Measurements from ENCODE around the gene UNC5CL. TPM values are rescaled to one million over a fixed set of nuclear protein-coding genes. Genes with fewer than 3 reads are reported as not detected.
A peak's percentile ranks its signal among the peaks of the same experiment; 100 is the strongest.

UNC5CL gene
- under 0.01 TPM in 1 of 2 replicates, not detected in the other for total RNA-seq

- DNase-seq (ENCODE audit: insufficient read length, low spot score, missing footprints) = peak; percentile 86
- no peaks in the 10 kb centered on the region for H3K9me3 ChIP-seq (ENCODE audit: low read depth, low read length)
- H3K27ac ChIP-seq (ENCODE audit: low read depth, low read length) = no peak within 1 kb of the TSS
- H3K27me3 ChIP-seq (ENCODE audit: insufficient read depth, low read length) = peaks cover 3% of the 10 kb centered on the region
- no peaks in the 10 kb centered on the region for H4K20me1 ChIP-seq (ENCODE audit: insufficient read depth, low read length)
- no peak within 1 kb of the TSS for H2AFZ ChIP-seq (ENCODE audit: low read length)
- H3K4me3 ChIP-seq (ENCODE audit: insufficient read depth, low read length) = no peak within 1 kb of the TSS
- peak; percentile 79 for TF ChIP-seq CTCF (IDR thresholded peaks at IDR 0.05; ENCODE audit: extremely low read depth, low read depth, low read length)
- H3K4me2 ChIP-seq (ENCODE audit: insufficient read depth, low read length) = no peak within 1 kb of the TSS
- no peaks in the 10 kb centered on the region for H3K36me3 ChIP-seq (ENCODE audit: insufficient read depth, low read length)
- H3K79me2 ChIP-seq (ENCODE audit: insufficient read depth, low read length) = no peaks in the 10 kb centered on the region
- no peaks in the 10 kb centered on the region for H3K4me1 ChIP-seq (ENCODE audit: insufficient read depth, low read length)
Measured at GRCh38 chr6:41039060-41039998, at the start of gene UNC5CL. Gene UNC5CL, minus strand, starts transcription at chr6:41039221. Its CDS starts 4,147 bp downstream, at chr6:41035074.

DNA sequence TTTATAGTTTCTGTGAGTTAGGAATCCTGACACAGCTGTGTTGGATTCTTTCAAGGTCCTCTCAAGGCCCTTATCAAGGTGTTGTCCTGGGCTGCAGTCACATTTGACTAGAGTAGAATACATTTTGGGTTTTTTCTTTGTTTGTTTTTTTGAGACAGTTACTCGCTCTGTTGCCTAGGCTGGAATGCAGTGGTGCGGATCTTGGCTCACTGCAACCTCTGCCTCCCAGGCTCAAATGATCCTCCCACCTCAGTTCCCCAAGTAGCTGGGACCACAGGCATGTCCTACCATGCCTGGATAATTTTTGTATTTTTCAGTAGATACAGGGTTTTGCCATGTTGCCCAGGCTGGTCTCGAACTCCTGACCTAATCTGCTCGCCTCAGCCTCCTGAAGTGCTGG, 49.4 kb upstream of the UNC5CL start:
- H4K20me1 ChIP-seq (ENCODE audit: insufficient read depth, low read length) = no peaks in the 10 kb centered on the region
- peaks cover 43% of the 10 kb centered on the region for H3K36me3 ChIP-seq (ENCODE audit: insufficient read depth, low read length)
- no peak overlapping the region for H2AFZ ChIP-seq (ENCODE audit: low read length)
- peak overlapping the region; percentile 11 for H3K27ac ChIP-seq (ENCODE audit: low read depth, low read length)
- H3K9me3 ChIP-seq (ENCODE audit: low read depth, low read length) = no peaks in the 10 kb centered on the region
- no peak for DNase-seq (ENCODE audit: insufficient read length, low spot score, missing footprints)
- TF ChIP-seq CTCF (IDR thresholded peaks at IDR 0.05; ENCODE audit: extremely low read depth, low read depth, low read length) = no peak
- no peak overlapping the region for H3K4me2 ChIP-seq (ENCODE audit: insufficient read depth, low read length)
- peaks cover 5% of the 10 kb centered on the region for H3K79me2 ChIP-seq (ENCODE audit: insufficient read depth, low read length)
- H3K27me3 ChIP-seq (ENCODE audit: insufficient read depth, low read length) = no peaks in the 10 kb centered on the region
- H3K4me3 ChIP-seq (ENCODE audit: insufficient read depth, low read length) = no peak overlapping the region
- no peaks in the 10 kb centered on the region for H3K4me1 ChIP-seq (ENCODE audit: insufficient read depth, low read length)

- Histone ChIP-seq H4K20me1 (ENCODE audit: insufficient read depth, low read length) (no peaks in the 10 kb centered on the region), H3K4me1 (ENCODE audit: insufficient read depth, low read length) (no peaks in the 10 kb centered on the region), H3K36me3 (ENCODE audit: insufficient read depth, low read length) (peaks cover 21% of the 10 kb centered on the region), H3K4me2 (ENCODE audit: insufficient read depth, low read length) (no peak overlapping the region), H3K27me3 (ENCODE audit: insufficient read depth, low read length) (no peaks in the 10 kb centered on the region), H3K27ac (ENCODE audit: low read depth, low read length) (no peak overlapping the region), H2AFZ (ENCODE audit: low read length) (no peak overlapping the region), H3K9me3 (ENCODE audit: low read depth, low read length) (no peaks in the 10 kb centered on the region), H3K79me2 (ENCODE audit: insufficient read depth, low read length) (peaks cover 29% of the 10 kb centered on the region), H3K4me3 (ENCODE audit: insufficient read depth, low read length) (no peak overlapping the region)
- no peak for TF ChIP-seq CTCF (IDR thresholded peaks at IDR 0.05; ENCODE audit: extremely low read depth, low read depth, low read length)
- no peak for DNase-seq (ENCODE audit: insufficient read length, low spot score, missing footprints)
Measured at GRCh38 chr6:41085182-41085581, 46.2 kb upstream of the UNC5CL start.

DNA sequence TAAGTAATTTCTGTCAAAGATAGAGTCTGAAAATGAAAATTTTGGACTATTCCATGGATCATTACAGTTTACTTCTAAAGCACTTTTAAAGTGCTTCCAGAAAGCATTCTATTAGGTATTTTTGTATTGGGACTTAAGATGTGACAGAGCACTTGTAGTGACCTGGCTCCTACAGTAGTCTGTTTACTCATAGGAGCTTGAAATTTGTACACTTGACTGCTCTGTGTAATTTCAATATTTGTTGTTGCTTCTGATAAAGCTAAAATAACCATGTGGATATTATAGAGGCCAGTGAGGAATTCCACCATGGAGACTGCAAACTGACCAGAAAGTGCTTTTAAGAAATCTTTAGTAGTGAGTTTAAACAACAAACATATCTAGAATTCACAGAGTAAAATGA, 44.1 kb upstream of the UNC5CL start:
- no peaks in the 10 kb centered on the region for H3K9me3 ChIP-seq (ENCODE audit: low read depth, low read length)
- no peak for TF ChIP-seq CTCF (IDR thresholded peaks at IDR 0.05; ENCODE audit: extremely low read depth, low read depth, low read length)
- no peak overlapping the region for H2AFZ ChIP-seq (ENCODE audit: low read length)
- no peak overlapping the region for H3K27ac ChIP-seq (ENCODE audit: low read depth, low read length)
- peaks cover 49% of the 10 kb centered on the region for H3K79me2 ChIP-seq (ENCODE audit: insufficient read depth, low read length)
- H3K36me3 ChIP-seq (ENCODE audit: insufficient read depth, low read length) = peaks cover 18% of the 10 kb centered on the region
- H3K4me1 ChIP-seq (ENCODE audit: insufficient read depth, low read length) = no peaks in the 10 kb centered on the region
- H3K4me3 ChIP-seq (ENCODE audit: insufficient read depth, low read length) = no peak overlapping the region
- no peak for DNase-seq (ENCODE audit: insufficient read length, low spot score, missing footprints)
- H4K20me1 ChIP-seq (ENCODE audit: insufficient read depth, low read length) = no peaks in the 10 kb centered on the region
- H3K4me2 ChIP-seq (ENCODE audit: insufficient read depth, low read length) = no peak overlapping the region
- no peaks in the 10 kb centered on the region for H3K27me3 ChIP-seq (ENCODE audit: insufficient read depth, low read length)

Measured in osteoblast (primary cell).